Stimulated activated CD8-positive, alpha-beta memory T cell treated with anti-CD3 and anti-CD28 coated beads, Interleukin-15, amount 100 ng/mL, for 24 hours (primary cell): Measurements from ENCODE around the gene ABHD16A.
"Not testable (repeated sequence)": the region's sequence is repeated elsewhere in the genome, so short reads cannot be mapped to it uniquely, and the experiment has no call there.

Source experiments
- DNase-seq: peaks from one replicate; pipeline ENCODE4 v3.0.0-alpha.2; 2020; ENCODE audit warnings: low read depth

ABHD16A gene

DNA sequence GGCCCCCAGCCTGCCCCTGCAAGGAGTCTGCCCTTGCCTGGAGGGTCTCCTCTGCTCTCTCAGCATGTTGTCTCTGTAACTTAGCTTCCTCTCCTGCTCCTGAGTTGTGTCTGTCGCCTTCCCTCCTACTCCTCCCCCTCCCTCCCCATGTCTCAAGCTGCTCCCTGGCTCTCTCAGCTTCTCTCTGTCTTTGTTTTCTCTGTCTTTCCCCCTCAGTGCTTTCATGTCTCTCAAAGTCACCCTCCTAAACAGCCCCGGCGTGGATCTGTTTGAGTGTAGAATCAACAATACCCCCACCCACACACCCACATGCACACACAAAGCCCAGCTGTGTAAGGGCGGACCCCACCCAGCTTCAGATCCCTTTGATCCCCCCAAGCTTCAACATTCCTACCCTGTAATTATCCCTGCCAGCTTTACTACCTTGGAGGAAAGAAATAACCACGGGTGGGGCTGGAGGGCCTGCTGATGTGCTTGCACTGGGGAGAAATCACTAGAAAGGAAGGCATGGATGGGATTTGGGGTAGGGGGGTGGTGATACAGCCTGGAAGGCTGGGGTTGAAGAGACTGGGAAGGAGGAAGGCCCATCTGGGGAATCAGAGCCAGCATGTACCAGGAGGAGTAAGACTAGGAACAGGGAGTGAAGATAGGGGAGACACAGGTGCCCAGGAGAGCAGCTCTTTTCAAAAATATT lies 11.0 kb upstream of the ABHD16A start:
- DNase-seq = no peak

DNA sequence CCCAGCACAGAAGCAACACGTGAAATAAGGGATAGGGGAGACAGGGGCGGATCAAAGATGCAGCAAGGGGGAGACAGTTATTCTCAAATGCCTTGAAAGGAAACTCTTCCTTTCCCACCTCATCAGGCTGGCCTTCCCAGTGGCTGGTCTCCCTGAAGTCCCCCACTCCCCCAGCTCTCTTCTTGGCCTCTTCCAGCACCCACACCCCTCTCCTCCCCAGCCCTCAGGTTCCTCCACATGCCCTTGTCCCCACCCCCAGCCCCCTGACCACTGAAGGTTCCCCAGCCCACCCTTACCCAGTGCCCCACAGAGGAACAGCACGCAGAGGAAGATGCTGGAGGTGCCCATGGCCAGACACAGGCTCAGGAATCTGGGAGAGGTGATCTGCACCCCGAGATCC lies 10.3 kb upstream of the ABHD16A start:
- DNase-seq = no peak

DNA sequence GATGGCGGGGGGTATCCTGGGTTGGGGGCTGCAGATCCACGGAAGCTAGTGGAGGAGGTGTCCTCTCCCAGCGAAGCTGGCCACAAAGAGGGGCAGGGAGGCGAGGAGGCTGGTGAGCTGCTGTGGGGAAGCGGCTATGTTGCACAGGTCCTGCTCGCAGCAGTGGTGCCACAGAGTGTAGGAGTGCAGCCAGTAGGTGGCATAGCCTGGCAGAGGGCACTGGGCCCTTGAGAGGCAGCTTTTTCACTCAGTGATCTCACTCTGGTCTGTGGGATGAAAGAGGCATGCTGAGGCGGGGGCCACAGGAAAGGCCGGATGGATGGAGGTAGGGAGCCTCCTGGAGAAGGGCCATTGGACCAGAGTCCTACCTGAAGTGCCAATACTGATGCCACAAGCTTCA lies 9.2 kb upstream of the ABHD16A start:
- no peak for DNase-seq

DNA sequence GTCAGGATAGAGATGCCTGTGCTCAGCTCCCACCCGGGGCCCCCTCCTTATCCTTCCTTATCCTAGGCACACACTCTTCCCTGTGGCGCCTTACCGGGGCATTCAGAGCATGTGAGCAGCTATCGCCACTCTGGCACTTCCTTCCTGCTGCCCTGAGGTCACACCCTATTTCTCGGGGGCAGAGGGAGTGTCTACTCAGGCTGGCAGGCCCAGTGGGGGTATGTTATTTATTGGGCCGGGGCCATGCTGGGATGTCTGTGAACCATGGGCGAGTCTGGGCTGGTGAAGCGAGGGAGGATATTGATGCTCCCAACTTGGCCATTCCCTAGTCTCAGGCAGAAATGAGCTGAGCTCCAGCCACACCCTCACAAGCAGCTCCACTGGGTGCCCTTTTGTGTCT lies 8.1 kb upstream of the ABHD16A start:
- DNase-seq = no peak

DNA sequence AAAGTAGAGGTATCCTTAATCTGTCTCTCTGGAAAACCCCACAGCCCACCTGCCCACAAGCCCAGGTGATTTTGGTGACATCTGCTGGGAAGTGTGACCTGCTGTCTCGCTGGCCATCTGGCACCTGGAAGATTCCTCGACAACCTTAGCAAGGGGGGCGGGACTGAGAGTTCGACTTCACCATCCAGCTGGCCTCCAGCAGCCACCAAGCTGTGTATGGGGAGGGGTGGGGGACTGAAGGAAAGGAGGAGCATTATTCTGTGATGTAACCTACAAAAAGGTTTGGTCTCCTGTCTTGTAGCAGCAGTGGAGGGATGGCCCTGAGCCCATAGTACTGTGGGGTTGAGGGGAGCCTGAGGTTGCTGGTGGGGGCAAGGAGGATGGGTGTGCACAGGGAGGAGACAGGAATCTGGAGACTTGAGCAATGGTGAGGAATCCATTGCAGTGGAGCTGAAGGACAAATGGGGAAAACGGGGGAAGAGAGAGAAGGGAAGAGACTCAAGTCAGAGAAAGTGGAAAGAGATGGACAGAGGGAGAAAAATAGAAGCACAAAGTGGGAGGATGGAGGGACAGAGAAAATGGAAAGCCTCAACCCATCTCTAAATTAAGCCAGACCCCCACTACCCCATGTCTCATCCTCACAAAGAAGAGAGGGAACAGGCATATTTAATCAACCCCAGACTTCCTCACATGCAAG lies 7.5 kb upstream of the ABHD16A start:
- DNase-seq = no peak

DNA sequence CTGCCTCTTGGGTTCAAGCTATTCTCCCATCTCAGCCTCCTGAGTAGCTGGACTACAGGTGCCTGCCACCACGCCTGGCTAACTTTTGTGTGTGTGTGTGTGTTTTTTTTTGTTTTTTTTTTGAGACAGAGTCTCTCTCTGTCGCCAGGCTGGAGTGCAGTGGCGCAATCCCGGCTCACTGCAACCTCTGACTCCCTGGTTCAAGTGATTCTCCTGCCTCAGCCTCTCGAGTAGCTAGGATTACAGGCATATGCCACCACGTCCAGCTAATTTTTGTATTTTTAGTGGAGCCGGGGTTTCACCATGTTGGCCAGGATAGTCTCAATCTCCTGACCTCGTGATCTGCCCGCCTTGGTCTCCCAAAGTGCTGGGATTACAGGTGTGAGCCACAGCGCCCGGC lies 6.0 kb upstream of the ABHD16A start:
- not testable (repeated sequence) for DNase-seq

DNA sequence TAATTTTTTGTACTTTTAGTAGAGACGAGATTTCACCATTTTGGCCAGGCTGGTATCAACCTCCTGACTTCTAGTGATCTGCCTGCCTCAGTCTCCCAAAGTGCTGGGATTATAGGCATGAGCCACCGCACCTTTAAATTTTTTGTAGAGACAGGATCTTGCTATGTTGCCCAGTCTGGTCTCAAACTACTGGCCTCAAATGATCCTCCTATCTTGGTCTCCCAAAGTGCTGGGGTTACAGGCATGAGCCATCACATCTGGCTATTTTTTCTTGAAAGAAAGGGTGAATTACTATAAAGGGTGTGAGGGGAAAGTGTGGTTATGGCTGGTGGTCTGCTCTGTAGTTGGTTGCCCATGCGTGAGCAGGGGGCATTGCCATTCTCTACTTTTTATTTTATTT lies 5.1 kb upstream of the ABHD16A start:
- no peak for DNase-seq

DNA sequence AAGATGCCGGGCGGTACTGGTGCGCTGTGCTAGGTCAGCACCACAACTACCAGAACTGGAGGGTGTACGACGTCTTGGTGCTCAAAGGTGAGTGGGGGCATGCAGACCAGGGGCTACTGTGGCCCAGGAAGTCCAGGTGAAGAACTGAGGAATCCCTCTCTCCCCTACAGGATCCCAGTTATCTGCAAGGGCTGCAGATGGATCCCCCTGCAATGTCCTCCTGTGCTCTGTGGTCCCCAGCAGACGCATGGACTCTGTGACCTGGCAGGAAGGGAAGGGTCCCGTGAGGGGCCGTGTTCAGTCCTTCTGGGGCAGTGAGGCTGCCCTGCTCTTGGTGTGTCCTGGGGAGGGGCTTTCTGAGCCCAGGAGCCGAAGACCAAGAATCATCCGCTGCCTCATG lies 4.6 kb upstream of the ABHD16A start:
- no peak for DNase-seq

DNA sequence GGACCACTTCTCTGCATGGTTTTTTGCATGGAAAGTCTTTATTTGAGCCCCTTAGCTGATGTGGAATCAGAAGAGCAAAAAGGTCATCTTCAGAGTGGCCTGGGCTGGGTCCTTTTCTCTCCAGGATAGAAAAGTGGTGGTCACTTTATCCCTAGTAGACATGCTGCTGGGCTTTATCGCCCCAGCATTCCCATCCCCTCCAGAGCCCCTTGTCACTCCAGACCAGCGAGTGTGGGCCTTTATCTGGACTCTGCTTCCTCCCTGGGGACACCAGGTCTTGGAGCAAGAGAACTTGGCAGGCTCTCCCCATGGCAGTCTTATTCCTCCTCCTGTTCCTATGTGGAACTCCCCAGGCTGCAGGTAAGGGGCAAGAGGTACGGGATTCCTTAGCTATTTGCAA lies 3.5 kb upstream of the ABHD16A start, which contains the start of gene LY6G6F:
Gene LY6G6F, plus strand, starts transcription at position 268 of the 400 bp plus-strand sequence. Its CDS starts 41 bp downstream, at position 309.
- no peak for DNase-seq

DNA sequence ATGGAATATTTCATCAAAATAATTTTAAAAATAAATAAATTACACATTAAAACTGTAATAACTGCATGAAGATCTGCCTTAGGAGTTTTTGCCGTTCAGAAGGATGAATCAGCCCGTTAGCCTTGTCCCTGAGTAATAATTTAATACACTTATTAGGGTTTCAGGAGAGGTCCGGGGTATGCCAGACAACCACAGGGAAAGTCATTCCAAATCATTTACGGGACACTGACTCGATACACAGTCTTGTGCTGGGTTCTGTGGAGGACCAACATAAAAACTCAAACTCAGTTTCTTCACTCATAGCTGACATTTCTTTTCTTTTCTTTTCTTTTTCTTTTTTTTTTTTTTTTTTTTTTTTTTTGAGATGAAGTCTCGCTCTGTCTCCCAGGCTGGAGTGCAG lies 2.8 kb upstream of the ABHD16A start:
- DNase-seq = no peak

DNA sequence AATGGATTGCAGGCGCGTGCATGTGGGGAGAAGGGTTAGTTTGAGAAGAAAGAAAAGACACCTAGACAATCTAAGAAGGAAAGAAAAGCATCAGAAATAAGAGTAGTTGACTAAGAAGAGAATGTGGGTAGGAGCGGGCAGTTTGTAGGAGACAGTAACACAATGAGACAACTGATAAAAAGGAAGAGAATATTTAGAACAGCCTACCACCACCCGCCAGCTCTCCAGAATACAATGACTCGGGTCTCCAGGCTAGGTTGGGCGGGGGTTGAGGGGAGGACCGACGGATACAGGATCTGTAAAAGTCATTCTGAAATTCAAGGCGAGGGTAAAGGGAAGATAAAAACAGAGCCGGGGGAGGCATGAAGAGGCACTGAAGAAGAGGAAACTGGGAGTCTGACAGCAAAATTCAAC lies 712 bp downstream of the ABHD16A start:
- DNase-seq = no peak

DNA sequence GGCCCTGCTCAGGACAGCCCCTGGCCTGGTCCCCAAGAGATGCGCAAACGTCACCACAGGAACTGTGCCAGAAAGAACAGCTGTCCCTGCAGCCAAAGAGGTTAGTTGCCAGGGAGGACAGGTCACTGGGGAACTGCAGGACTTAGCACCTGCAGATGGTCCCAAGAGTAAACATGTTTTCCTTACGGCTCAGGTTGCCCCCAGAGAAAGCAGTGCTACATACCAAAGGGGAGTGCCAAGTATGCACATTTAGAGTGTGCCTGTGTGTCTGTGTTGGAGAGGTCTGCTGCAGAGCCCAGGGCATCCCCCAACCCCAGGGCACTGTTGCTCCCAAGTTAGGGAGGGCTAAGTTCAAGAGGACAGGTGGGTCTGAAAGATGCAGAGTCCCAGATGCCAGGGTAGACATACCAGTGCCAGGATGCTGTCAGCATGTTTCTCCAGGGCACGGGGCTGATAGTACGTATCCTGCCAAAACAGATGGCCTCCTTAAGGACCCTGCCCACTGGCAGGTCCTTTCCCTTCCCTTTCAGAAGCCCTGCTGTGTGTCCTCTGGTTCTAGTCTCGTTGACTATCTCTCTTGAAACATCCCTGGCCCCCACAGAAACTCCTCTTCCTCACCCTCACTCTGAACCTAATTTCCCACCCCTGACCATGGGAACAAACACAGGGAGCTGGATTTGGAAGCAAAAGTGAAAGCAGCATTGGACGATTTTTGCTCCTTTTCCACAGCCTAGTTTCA lies 1.3 kb downstream of the ABHD16A start:
- no peak for DNase-seq

DNA sequence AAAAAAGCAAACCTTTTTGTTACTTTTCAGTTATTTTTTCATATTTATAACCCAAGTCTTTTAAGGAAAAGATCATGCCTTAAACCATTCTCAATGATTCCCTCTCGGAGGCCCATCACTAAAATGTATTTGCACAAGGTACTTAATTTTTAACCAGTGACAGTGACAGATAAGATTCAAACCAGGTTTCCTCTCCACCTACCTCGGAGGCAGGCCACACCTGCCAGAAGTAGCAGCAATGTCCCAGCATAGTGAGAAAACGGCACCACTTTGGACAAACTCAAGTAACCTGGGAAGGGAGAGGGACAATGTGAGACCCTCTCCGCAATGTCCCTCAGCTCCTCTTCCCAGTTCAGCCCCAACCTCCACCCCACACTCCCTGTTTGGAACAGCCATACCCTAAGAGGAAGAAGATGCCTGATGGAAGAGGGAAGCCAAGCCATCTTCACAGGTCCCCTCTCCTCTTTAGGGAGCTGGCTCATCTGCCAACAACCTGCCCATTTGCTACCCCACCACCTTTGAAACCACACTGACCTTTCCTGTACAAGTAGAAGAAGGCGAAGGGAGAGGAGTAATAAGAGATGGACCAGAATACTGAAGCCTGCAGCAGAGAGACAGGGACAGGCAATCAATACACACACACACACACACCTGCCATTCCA lies 2.3 kb downstream of the ABHD16A start:
- DNase-seq = no peak

DNA sequence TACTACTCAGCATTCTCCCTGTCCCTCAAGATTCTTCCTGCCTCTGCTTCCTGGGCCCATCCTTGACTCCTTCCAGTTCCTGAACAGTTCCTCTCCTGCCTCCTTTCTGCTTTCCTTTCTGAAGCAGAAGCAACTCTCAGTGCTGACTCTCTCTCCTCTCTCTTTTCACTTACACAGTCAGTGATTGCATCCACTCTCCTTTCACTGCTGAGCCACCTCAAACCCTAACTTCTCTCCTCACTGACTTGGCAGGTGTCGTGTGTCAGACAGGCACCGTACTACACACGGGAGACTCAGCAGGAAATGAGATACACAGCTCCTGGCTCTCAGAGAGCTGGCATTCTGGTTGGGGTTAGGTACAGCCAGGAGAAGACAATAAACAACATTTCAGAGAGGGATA lies 5.6 kb downstream of the ABHD16A start:
- no peak for DNase-seq

DNA sequence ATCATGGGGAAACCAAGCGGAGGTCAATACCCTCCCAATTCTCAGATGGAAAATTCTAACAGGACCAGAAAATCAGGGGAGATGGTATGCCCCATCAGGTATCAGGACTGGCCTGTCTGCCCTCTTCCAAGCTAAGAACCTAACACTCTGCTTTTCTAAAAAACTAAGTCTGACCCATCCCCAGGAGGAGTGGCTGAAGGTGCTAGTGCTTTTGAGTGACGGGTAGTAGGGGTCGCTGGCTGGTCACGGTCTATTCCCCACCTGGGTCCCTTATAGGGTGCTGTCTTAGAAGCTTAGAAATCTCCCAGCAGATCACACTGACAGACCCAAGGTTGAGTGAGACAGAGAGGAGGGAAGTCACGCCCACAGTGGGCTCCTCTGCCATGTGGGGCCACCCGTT lies 9.6 kb downstream of the ABHD16A start:
- no peak for DNase-seq

DNA sequence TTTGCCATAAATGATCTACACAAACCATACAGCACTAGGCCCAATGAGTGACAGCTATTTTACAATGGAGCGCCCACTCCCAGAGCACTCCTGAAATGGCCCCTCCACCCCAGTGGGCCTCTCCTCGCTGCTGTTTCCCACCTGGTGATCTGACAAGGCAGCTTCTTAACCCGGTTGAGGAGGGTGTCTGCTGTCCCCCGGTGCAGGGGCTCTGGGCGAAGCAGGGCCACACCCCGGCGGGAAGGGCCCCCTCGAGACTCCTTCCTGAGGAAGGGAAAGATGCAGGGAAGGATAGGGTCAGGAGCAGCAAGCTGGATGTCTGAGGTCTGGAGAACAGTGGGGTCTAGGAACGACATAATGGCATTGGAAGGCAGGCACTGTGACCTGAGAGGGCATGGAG lies 10.2 kb downstream of the ABHD16A start:
- no peak for DNase-seq

DNA sequence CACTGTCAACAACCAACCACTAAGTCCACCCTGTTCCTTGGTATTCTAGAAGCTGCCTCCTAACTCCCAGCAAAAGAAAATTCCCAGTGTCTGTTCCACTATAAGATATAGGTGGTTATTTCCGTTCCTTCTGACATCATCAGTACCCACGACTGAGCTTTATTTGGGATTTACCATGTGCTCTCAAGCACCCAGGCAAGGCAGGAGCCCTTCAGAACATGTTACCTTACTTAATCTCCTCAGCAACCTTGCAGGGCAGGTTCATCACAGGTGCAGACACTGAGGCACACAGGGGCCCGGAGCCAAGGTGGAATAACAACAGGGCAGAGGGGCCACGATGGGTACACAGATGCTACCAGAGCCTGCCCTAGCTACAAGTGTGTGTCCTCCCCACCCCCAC lies 10.8 kb downstream of the ABHD16A start:
- DNase-seq = no peak

DNA sequence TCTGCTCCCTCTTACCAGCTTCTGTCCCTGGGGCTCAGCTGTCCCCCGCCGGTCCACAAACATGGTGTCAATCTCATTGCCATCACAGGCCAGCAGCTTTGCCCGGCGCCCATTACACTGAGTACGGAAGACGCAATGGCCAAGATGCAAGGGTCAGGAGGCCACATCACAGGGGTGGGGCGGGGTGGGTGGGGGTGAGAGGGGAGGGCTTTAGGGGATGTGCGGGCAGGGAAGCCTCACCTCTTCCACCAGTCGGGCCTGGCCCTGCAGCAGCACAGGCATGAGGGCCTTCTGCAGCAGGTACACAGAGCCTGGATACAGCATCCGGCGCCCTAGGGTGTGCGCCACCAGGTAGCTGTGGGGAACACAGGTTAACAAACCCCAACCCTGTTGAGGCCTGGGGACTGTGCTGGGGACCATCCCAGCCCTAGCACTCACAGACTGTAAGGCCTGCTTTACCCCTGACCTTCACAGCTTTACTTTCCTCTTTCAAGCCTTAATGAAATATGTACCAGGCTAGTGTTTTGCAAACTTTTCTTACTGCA lies 11.5 kb downstream of the ABHD16A start:
- DNase-seq = no peak

DNA sequence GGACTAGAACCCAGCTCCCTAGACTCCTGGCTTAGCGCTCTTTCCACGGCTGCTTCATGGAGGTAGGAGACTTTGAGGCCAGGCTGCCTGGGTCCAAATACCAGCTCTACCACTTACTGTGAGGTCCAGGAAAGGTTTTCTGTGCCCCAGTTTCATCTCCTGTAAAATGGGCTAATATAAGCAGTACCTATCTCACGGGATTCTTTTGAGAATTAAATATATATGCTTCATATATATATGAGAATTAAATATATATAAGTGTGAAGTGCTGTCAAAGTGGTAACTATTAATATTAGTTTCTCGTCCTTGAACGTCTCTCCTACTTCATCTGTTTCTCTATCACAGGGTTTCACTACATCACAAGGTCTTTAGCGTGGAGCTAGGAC lies 12.1 kb downstream of the ABHD16A start:
- DNase-seq = no peak

DNA sequence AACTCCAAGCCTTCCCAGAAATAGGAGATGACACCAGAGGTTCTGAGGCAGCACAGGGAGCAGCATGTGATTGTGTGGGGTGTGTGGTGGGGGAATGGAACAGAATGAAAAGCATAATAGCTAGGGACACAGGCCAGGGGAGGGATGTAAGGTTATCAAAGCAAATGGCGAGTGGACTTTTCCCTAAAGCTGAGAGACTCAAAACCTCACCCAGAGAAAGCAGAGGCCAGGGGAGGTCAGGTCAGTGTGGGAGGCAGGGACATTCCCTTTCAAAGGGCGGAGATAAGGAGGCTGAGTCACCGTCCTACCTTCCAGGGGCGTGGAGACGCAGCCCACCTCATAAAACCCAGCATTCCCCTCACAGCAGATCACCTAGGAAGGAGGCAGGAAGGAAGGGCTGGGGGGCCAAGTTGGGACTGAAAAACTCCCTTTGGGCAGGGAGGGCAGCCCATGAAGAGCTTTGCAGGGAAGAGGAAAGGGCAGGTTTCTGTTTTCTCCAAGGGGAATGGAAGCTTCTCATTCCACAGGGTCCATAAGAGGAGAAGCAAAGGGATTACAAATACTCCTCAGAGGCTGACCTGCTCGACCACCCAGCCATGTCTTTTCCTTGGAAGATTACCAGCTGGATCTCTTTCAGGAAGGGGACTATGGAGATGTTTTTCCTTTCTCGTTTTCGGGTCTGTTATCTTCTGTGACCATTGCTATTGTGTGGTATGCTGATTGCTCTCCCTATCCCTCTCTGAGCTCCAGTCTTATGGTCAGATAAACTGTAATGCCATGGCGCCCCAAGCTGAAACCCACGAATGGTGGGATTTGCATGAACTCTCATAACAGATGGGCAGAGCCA lies 12.7 kb downstream of the ABHD16A start:
- no peak for DNase-seq
